Hematopoietic multipotent progenitor cell treated with erythropoietin and hydrocortisone succinate and interleukin-3 and kit ligand, for 4 days (in vitro differentiated cells): ENCODE results near the gene LMCD1.
A peak's percentile ranks its signal among the peaks of the same experiment; 100 is the strongest.

ENCODE experiments used
- DNase-seq: peaks from one replicate; pipeline ENCODE4 v3.0.0-alpha.2; 2015

LMCD1 gene

GRCh38 chr3:8506571-8507061 lies 5.0 kb downstream of the LMCD1 start:
- no peak for DNase-seq

DNA sequence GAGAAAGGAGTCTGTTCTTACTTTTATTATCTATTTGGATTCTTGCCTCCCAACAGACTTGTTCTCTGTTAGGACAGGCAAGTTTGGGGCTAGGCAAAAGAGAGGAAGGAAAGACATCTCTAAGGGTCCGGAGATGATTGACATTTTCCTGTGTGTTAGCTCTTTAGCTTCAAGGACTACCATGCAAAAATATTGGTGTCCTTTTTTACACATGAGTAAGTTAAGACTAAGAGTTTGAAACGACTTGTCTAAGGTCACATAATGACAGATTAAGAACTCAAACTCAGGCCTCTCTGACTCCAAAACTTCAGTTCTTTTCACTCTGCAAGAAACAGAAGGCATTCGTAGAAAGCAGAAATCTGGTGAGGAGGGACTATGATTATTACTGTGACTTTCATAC lies 5.9 kb downstream of the LMCD1 start:
- DNase-seq = no peak

DNA sequence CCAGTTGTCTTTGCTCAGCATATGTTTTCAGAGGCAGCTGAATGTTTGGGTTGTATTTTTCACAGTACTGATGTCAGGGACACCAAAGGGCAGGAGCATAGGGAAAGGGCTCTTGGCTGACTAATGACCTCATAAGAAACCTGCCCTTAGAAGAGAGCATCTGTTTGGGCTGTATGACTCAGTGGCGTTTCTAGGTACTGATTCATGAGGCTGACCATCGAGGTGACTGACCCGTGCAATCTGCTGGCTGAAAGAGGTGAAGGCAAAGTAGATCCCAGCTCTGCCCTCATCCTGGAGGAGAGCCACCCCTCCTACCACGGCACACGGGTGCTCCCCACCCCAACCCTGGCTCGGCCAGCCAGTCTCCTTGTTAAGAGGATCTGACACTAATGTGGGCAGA lies 8.3 kb downstream of the LMCD1 start:
- DNase-seq = no peak

DNA sequence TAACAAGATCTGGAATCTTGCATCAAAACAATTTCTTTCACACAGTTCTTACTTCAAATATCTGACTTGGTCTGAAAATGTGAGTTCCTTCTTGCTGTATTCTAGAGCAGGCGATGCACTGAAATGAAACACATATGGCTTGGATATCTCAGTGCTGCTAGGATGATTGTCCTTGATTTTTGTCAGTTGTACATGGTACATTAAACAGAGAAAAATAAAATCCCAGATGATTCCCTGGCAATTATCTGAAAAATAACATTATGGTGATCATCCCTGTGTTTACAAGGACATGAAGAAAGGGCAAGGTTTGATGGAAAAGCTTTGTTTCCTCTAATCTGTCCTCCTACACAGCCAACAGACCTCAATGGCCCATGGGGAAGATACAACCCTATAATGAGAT lies 10.6 kb downstream of the LMCD1 start:
- DNase-seq = no peak

DNA sequence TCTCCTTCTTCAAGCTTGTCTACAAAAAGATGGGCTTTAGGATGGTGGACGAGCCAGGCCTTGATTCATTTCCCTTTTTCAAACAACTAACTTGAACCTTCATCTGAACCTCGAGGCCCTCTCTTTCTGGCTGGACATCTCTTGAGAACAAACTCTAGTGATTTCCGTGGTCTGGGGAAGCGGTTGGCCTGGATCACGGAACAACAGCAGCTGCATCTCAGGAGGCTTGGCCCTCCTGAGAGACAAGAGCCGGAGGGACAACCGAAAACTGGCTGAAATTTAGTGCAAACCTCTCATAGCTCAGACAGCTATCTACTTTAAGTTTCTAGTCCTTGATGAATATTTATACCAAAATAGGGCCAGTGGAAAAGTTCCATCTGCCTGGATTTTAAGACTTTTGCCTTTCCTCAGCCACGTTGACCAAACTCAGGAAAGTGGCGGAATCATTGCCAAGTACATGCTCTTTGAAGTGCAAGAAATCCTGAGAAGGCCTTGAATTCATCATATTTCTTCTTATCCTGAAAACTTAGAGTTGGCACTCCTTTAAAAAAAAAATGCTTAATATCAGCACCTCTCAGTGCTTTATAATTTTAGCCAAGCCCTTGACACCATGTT lies 14.5 kb downstream of the LMCD1 start:
- no peak for DNase-seq

GRCh38 chr3:8516783-8517182 lies 15.2 kb downstream of the LMCD1 start:
- DNase-seq = no peak

- DNase-seq = peak; percentile 39
Measured at GRCh38 chr3:8517487-8517886, 15.9 kb downstream of the LMCD1 start.

DNA sequence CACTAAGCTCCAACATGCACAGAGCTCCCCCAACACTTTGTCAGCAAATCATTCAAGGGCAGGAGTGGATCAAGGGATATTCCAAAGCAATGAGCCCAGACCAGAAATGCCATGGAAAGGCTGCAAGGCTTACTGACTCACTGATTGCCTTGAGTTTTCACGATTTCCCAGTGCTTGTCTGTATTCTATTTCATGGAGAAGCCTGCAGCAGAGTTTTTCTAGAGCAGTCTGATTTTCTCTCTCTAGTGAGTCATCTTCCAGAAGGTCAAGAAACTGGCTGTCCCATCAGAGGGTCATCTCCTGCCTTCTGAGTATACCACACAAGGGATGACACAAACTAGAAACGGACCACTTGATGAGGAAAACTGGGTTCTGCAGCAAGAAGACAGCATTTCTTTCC lies 16.5 kb downstream of the LMCD1 start:
- no peak for DNase-seq

- DNase-seq = no peak
Measured at GRCh38 chr3:8519156-8519555, 17.5 kb downstream of the LMCD1 start.

- DNase-seq = no peak
Measured at GRCh38 chr3:8519774-8520448, 18.3 kb downstream of the LMCD1 start.

- no peak for DNase-seq
Measured at GRCh38 chr3:8520816-8521403, 19.3 kb downstream of the LMCD1 start.

- no peak for DNase-seq
Measured at GRCh38 chr3:8523041-8523440, 21.4 kb downstream of the LMCD1 start.

- DNase-seq = peak; percentile 63
Measured at GRCh38 chr3:8524249-8524648, 22.6 kb downstream of the LMCD1 start.

- DNase-seq = no peak
Measured at GRCh38 chr3:8524656-8525399, 23.2 kb downstream of the LMCD1 start.

- no peak for DNase-seq
Measured at GRCh38 chr3:8525893-8526292, 24.3 kb downstream of the LMCD1 start.

DNA sequence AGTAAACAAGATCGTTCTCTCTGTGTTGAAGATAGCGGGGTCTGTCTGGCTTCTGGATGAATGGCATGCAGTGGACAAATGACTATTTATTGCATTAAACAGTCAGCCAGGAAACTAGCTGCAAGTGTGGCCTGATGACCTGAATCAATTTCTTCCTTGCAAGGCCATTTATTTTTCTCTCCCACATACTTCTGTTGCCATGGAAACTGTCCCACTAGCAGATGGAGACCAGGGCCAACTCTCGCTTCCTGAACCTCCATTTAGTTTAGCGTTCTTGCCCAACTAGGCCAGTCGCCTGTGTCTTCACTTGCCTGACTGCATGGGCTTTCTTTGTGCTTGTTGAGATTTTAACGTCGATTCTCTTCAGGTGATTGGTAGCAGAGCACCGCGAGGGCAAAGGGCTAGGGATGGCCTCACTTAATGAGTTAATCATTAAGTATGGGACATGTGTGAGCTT lies 27.6 kb downstream of the LMCD1 start:
- DNase-seq = no peak

DNA sequence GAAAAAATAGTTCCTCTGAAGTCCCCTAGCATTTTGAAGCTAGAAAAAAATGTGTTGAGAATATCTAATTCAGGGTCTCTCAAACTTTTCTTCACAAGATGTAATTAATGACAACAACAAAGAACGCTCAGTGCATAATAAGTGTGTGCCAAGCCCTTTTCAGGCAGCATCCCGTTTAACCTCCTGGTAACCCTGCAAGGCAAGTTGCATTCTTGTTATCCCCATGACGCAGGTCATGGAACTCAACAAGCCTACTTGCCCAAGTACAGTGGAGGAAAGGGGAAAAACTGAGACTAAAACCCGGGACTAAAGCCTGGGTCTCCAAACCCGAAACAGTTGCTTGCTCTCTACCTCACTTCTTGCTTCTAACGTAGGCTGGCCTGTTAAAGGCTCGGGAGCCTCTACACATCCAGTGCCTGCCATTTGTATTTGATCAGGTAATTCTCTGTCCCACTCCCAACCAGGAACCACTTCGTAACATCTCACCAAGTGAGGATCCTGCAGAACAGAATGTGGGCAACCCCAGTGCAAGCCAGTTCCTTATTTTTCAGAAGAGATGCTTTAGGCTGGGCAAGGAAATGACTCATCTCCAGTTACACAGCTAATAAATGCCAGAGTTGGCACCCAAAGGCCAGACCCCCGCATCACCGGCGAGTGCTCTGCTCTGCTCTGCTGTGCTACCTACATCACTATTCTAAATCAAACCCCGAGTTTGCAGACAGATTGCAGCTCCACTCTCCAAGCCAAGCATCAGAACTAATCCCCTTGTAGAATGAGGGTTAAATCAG lies 28.3 kb downstream of the LMCD1 start:
- DNase-seq = peak; percentile 58

DNA sequence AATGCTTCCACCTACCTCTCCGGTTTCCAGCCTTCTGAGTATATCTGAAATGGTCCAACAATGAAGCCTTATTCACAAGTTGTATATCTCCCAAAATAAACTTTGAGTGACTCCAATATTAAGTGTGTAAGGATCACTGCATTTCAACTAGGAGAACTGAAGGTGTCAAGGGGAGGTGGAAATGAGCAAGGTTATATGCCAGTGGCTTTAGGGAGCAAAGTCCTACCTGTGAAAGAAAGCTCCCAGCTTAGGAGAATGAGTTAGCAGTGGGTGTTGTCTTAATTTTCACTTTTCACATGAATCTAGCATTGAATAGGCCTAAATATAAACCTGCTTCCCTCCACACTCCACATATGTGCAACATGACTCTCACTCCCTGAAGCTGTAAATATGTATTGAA lies 29.0 kb downstream of the LMCD1 start:
- DNase-seq = no peak

- DNase-seq = no peak
Measured at GRCh38 chr3:8532251-8532871, 30.7 kb downstream of the LMCD1 start.

DNA sequence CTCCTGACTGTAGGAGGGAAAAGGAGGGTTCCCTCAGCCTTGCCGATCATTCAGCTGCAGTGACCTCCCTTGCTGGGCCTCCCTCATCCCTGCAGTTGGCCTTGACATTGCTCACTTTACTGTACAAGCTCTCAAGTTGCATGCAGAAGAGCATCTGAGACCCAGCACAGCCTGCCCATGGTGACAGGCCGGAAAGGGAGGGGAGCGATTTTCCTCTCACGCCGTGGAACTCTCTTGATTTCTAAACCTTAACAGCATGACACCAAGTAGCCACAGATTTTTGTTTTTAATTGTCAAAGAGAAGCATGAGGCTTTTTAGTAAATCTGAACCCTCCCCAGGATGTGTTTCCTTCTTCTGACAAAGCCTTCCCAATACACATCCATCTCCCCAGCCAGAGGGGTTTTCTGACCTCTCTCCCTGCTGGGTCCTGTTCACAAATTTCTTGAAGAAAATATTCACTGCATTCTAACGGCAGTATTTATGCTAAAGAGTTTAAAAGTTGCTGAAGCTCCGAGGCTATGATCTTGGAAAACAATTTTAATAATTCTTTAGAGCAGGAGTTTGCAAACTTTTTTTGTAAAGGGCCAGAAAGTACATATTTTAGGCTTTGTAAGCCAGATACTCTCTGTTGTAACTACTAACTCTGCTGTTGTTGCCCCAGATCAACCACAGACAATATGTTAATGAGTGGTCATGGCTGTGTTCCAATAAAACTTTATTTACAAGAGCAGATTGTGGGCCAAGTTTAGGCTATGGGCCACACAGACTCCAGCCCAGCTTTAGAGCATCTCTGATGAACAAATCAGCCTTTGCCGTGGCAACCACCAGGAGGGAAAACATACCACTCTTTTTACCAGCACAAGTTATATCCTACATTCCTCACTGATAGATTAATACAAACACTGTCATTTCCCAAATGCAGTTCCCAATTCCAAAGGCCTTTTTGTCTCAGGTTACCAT lies 34.8 kb downstream of the LMCD1 start:
- no peak for DNase-seq

DNA sequence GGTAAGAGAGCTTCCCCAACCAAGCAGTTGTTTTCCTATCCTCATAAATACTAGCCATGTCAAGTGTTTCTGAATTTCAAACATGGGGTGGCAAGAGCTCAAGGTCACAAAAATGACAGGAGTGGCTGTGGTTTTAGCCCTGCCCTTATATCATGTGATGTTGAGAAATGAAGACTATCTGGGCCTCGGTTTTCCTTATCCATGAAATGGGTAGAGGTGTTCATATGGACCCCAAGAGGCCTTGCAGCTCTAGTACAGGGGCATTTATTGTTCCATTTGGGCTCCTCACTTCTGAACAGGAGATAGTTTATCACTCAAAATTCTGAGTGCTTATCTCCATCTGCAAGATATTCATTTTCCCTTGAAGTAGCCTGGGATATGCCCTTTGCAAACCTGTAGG lies 35.8 kb downstream of the LMCD1 start:
- DNase-seq = no peak
